Left lung (tissue), 14 donors: Measurements from ENCODE around the gene KCNJ13. TPM values are rescaled to one million over a fixed set of nuclear protein-coding genes. Genes with fewer than 3 reads are reported as not detected.

Experiments used
- ATAC-seq: fragments of 200-7000 bp; cut with Tn5 transposase; one replicate; pipeline ENCODE4 v1.9.1; 2020; ENCODE audit warnings: moderate library complexity
- DNase-seq, 4 donors: peaks; one replicate each; pipeline ENCODE4 v3.0.0-alpha.2; 2013 to 2020
- H3K27ac ChIP-seq, 2 donors: fragments of 200-600 bp; sonication (generic) in 1 of 2; one replicate each; pipeline versions ENCODE4 v1.5.0 to v1.8.0; 2020 to 2021
- H3K27me3 ChIP-seq, 2 donors: fragments of 200-600 bp; sonication (generic) in 1 of 2; one replicate each; pipeline versions ENCODE4 v1.5.0 to v1.8.0; 2020 to 2021
- H3K36me3 ChIP-seq, 2 donors: fragments of 200-600 bp; sonication (generic) in 1 of 2; one replicate each; pipeline versions ENCODE4 v1.5.0 to v1.8.0; 2020 to 2021
- H3K4me1 ChIP-seq, 2 donors: fragments of 200-600 bp; one replicate each; pipeline ENCODE4 v1.8.0; 2021
- H3K4me3 ChIP-seq, 2 donors: fragments of 200-600 bp; sonication (generic) in 1 of 2; one replicate each; pipeline versions ENCODE4 v1.5.0 to v1.8.0; 2020 to 2021; ENCODE audit warnings: mild to moderate bottlenecking in 1 of 2
- H3K9me3 ChIP-seq, 2 donors: fragments of 200-600 bp; sonication (generic) in 1 of 2; one replicate each; pipeline versions ENCODE4 v1.5.0 to v1.8.0; 2020 to 2021
- intact Hi-C, 2 donors: fragments of 100-400 bp; cut with DNase I; formaldehyde crosslinking; loops; one replicate each; pipeline versions ENCODE4 v1.11.2 to v1.14.2; 2022
- long read RNA-seq, 12 donors: library from polyadenylated mRNA in 2 of 12; unstranded in 2 of 12; transcript quantifications; one replicate each; pipeline ENCODE4 v2.0.0 and lab custom pipeline, GENCODE V29; 2019 to 2026
- polyA plus RNA-seq, 6 donors: library from polyadenylated mRNA; unstranded; fragments of 120-200 nt; gene quantifications; one replicate each; pipeline ENCODE4 v1.2.1, GENCODE V29; 2013; ENCODE audit not compliant: insufficient read length in 6 of 6
- total RNA-seq, 2 donors: library from RNA; stranded (reverse); fragmentation: NEBNext Ultra II Directional; extraction: Animal tissue kit (Norgen Biotek cat#: 25700); gene quantifications; one replicate each; pipeline ENCODE4 v1.2.1, GENCODE V29; 2021
- TF ChIP-seq, protein P1 (sequence below), 2 donors: fragments of 200-600 bp; sonication (generic) in 1 of 2; IDR thresholded peaks; one replicate each; pipeline versions ENCODE4 v1.5.0 to v1.8.0; 2021; ENCODE audit warnings: antibody characterized with exemption in 2 of 2
- donor health status: DM: no; HTN: yes; CAD: no.
- donor health status: DM: no; HTN: no; CAD: no.

KCNJ13 gene
- total RNA-seq (not detected), polyA plus RNA-seq (10 to 100 TPM in 2 of 6 donors, 1 to 10 TPM in 4; 5.3 to 12.0 (median 6.2) TPM)
- long read RNA-seq, donor 1, partial matches to known transcripts: 0 of 7 reads
- long read RNA-seq, donor 1, other reads (novel, unspliced or antisense): 0 of 7 reads
- long read RNA-seq, donor 2, partial matches to known transcripts: 60 of 64 reads
- long read RNA-seq, donor 2, other reads (novel, unspliced or antisense): 0 of 64 reads
- long read RNA-seq, donor 3, partial matches to known transcripts: 0 of 2 reads
- long read RNA-seq, donor 3, other reads (novel, unspliced or antisense): 0 of 2 reads
- long read RNA-seq, donor 4: 0 reads
- long read RNA-seq, donor 5, partial matches to known transcripts: 0 of 6 reads
- long read RNA-seq, donor 5, other reads (novel, unspliced or antisense): 0 of 6 reads
- long read RNA-seq, donor 6, partial matches to known transcripts: 0 of 3 reads
- long read RNA-seq, donor 6, other reads (novel, unspliced or antisense): 0 of 3 reads
- long read RNA-seq, donor 7, partial matches to known transcripts: 0 of 1 reads
- long read RNA-seq, donor 7, other reads (novel, unspliced or antisense): 0 of 1 reads
- long read RNA-seq, donor 8, partial matches to known transcripts: 16 of 19 reads
- long read RNA-seq, donor 8, other reads (novel, unspliced or antisense): 0 of 19 reads
- long read RNA-seq, donor 9: 0 reads
- long read RNA-seq, donor 10: 0 reads
- long read RNA-seq, donor 11: 0 reads
- long read RNA-seq, donor 12, partial matches to known transcripts: 0 of 1 reads
- long read RNA-seq, donor 12, other reads (novel, unspliced or antisense): 0 of 1 reads

DNA sequence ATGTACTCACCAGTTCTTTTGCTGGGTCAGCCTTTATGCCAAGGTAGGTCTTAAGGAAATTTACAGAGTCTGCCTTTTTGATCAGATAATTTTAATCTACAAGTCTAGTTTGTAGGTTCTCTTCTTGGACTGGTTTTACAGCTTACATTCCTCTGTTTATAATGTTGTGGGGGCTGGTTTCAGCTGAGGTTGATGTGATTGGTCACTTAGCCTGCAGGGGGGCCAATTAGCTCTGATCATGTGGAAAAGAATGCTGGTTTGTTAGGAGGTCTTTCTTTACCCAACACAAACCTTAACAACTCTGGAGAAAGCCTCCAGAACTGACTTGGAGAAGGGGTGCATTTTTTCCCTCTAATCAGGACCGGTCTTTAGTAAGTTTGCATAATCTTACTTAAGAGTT, at the start of gene KCNJ13:
KCNJ13 (minus strand) TSS at position 131 of the 400 bp plus-strand sequence. CDS start 5,203 bp downstream, outside the sequence.
- DNase-seq (peak in 1 of 4 donors; percentile 28), ATAC-seq (no peak)
- TF ChIP-seq, protein P1, sequence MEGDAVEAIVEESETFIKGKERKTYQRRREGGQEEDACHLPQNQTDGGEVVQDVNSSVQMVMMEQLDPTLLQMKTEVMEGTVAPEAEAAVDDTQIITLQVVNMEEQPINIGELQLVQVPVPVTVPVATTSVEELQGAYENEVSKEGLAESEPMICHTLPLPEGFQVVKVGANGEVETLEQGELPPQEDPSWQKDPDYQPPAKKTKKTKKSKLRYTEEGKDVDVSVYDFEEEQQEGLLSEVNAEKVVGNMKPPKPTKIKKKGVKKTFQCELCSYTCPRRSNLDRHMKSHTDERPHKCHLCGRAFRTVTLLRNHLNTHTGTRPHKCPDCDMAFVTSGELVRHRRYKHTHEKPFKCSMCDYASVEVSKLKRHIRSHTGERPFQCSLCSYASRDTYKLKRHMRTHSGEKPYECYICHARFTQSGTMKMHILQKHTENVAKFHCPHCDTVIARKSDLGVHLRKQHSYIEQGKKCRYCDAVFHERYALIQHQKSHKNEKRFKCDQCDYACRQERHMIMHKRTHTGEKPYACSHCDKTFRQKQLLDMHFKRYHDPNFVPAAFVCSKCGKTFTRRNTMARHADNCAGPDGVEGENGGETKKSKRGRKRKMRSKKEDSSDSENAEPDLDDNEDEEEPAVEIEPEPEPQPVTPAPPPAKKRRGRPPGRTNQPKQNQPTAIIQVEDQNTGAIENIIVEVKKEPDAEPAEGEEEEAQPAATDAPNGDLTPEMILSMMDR (IDR thresholded peaks at IDR 0.05): no peak
- Histone ChIP-seq H3K4me3 (no peak within 1 kb of the TSS), H3K4me1 (no peaks in the 10 kb centered on the region), H3K36me3 (peaks cover 0 to 20% of the 10 kb centered on the region in 2 donors), H3K27me3 (no peaks in the 10 kb centered on the region), H3K9me3 (no peaks in the 10 kb centered on the region), H3K27ac (no peak within 1 kb of the TSS)
- intact Hi-C loops: no loop called here

DNA sequence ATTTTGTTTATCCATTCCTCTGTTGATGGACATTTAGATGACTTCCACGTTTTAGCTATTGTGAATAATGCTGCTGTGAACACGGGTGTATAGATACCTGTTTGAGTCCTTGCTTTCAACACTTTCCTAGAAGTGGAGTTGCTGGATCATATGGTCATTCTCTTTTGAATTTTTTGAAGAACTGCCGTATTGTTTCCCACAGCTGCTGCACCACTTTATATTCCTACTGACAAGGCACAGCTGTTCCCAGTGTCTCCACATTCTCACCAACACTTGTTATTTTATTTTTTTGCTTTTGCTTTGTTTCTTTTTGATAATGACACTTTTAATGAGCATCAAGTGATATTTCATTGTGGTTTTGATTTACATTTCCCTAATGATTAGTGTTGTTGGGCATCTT, 41.4 kb upstream of the KCNJ13 start:
- TF ChIP-seq, protein P1 (IDR thresholded peaks at IDR 0.05): no peak
- DNase-seq: no peak
- Histone ChIP-seq H3K4me3 (no peak overlapping the region), H3K36me3 (peaks cover 0 to 91% of the 10 kb centered on the region in 2 donors), H3K27me3 (no peaks in the 10 kb centered on the region), H3K27ac (no peak overlapping the region), H3K9me3 (no peaks in the 10 kb centered on the region), H3K4me1 (peaks cover 0 to 18% of the 10 kb centered on the region in 2 donors)
- no peak for ATAC-seq
- intact Hi-C loops: no loop called here

DNA sequence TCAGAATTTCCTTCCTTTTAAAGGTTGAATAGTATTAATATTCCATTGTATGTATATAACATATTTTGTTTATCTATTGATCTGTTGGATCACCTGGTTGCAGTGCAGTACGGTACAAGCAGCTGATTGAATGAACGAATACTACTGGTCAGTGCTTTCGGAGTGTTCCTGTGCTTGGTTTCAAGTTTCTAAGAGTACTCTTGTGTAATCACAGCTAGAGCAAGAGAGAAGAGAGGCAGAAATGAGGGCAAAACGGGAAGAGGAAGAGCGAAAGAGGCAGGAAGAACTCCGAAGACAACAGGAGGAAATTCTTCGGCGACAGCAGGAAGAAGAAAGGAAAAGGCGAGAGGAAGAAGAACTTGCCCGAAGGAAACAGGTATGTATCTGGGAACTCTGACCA, 40.3 kb upstream of the KCNJ13 start:
- TF ChIP-seq, protein P1 (IDR thresholded peaks at IDR 0.05): no peak
- Histone ChIP-seq H3K4me3 (no peak overlapping the region), H3K27ac (peak overlapping the region in 1 of 2 donors; percentile 60), H3K9me3 (no peaks in the 10 kb centered on the region), H3K4me1 (peaks cover 0 to 18% of the 10 kb centered on the region in 2 donors), H3K36me3 (peaks cover 0 to 91% of the 10 kb centered on the region in 2 donors), H3K27me3 (no peaks in the 10 kb centered on the region)
- DNase-seq (no peak), ATAC-seq (peak; percentile 93)
- intact Hi-C loops: no loop called here

DNA sequence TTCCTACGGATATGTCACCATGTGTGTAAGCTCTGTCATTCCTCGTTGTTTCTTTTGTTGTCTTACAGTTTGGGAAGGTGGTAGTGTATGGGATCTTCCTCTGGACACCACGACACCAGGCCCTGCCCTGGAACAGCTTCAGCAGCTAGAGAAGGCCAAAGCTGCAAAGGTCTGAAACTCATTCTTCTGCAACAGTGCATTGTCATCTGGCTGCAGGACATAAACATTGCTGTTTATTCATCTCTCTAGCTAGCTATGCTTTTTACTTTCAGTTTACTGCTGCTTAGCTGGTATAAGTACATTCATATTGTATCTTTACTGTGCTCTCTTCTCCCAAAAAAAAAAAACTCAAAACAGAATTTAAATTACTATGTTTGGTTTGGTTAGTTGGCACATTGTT, 39.2 kb upstream of the KCNJ13 start:
- Histone ChIP-seq H3K36me3 (peaks cover 0 to 91% of the 10 kb centered on the region in 2 donors), H3K27ac (peak overlapping the region in 1 of 2 donors; percentile 31), H3K9me3 (no peaks in the 10 kb centered on the region), H3K27me3 (no peaks in the 10 kb centered on the region), H3K4me3 (no peak overlapping the region), H3K4me1 (peaks cover 0 to 18% of the 10 kb centered on the region in 2 donors)
- intact Hi-C loops: no loop called here
- DNase-seq: no peak
- TF ChIP-seq, protein P1 (IDR thresholded peaks at IDR 0.05): no peak
- ATAC-seq: no peak

DNA sequence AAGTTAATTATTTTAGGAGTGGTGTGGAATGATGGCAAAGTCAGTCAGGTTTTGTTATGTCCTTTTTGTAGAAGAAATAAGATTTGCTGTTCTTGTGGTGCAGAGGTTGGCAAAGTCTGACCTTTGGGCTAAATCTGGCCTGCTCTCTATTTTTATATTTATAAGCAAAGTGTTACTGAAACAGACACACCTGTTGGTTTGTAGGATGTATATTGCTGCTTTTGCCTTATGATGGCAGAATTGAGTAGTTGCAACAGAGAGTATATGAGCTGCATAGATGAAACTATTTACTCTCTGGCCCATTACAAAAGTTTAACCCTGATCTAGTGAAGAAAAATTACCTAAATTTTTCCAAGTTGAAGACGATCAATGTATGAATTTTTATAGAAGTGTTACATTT, 34.1 kb upstream of the KCNJ13 start:
- TF ChIP-seq, protein P1 (IDR thresholded peaks at IDR 0.05): no peak
- H3K27ac ChIP-seq: no peak overlapping the region
- intact Hi-C loops: no loop called here
- DNase-seq (no peak), ATAC-seq (no peak)
- H3K4me1 ChIP-seq: peaks cover 0 to 4% of the 10 kb centered on the region in 2 donors
- no peak overlapping the region for H3K4me3 ChIP-seq
- no peaks in the 10 kb centered on the region for H3K27me3 ChIP-seq
- H3K36me3 ChIP-seq: peaks cover 0 to 95% of the 10 kb centered on the region in 2 donors
- H3K9me3 ChIP-seq: no peaks in the 10 kb centered on the region
